NCI-H526 treated with DMSO at 0.1 percent for 48 hours (cell line): ENCODE results near the gene GLIPR1.
"Not testable (repeated sequence)": the region's sequence is repeated elsewhere in the genome, so short reads cannot be mapped to it uniquely, and the experiment has no call there.

ENCODE experiments used
- DNase-seq: peaks from one replicate; lab custom pipeline; 2025; lab: John Stamatoyannopoulos, UW

GLIPR1 gene

DNA sequence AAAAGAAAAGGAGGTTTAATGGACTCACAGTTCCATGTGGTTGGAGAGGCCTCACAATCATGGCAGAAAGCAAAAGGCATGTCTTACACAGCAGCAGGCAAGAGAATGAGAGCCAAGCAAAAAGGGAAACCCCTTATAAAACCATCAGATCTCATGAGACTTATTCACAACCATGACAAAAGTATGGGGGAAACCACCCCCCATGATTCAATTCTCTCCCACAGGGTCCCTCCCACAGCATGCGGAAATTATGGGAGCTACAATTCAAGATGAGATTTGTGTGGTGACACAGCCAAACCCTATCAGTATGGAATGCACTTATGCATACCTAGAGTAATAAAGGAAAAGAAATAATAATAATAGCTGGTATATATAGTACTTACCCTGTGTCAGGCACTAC lies 4.5 kb upstream of the GLIPR1 start:
- no peak for DNase-seq

DNA sequence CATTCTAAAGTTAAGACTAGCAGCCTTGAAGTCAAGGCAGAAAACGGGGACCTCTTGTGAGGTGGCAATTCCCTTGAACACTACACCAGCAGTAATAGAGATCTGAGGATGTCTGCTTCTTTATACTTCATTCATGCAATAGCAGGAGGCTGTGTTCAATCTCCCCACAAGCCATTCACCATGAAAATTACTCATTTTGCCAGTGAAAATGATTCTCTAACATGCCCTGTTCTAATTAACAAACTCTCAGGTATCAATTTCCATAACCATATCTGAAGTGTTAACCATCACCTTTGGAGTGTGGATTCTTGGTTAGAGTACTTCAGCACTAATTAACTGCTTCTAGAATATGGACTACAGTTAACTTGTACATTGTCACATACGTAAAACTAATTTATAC lies 3.4 kb upstream of the GLIPR1 start:
- no peak for DNase-seq

DNA sequence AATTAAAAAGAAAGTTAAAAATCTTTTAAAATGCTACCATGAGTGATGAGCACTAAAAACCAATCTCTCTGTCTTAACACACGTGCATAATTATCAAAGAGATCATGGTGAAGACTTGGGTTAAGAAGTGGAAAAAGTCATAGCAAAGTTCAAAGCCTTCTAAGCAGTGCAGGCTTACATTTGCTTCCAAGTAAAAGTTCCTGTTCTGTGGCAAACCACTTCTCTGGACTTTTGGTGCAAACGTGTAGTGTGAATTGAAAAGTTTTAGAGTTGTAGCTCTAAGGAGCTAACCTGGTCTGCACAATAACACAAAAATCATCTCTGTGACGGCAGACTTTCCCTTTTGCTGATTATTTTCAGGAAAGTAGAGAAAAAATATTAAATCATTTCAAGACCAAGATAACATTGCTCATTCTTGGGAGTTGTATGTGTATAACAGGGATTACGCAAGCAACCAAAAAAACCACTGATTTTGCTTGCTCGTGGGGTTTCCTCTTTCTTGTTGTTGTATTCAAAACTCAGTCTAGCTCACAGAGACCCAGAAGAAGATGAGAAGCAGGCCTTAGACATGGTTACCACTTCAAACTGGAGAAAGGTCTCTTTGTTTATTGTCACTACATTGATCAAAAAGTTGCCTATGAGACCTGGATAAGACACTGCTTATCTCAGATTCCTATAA lies 2.3 kb upstream of the GLIPR1 start:
- no peak for DNase-seq

DNA sequence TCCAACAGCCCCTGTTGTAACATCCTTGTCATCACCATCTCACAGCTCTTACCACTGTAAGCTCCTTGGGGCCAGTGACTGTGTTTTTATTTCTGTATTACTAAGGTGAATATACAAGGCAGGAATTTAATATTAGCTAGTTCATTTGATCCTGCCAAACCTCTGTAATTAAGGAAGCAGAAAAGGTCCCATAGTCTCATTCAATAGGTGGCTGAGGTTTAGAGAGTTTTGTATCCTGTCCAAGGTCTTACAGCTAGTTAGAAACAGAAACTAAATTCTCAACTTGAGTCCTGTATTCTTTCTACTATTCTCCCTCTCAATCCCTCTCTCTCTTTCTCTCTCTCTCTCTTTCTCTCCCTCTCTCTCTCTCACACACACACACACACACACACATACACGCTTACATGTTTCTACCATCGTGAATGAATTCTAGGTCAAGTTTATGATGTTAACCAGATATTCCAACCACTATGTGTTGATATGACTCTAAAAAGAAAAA lies 543 bp upstream of the GLIPR1 start:
- DNase-seq, result no peak

DNA sequence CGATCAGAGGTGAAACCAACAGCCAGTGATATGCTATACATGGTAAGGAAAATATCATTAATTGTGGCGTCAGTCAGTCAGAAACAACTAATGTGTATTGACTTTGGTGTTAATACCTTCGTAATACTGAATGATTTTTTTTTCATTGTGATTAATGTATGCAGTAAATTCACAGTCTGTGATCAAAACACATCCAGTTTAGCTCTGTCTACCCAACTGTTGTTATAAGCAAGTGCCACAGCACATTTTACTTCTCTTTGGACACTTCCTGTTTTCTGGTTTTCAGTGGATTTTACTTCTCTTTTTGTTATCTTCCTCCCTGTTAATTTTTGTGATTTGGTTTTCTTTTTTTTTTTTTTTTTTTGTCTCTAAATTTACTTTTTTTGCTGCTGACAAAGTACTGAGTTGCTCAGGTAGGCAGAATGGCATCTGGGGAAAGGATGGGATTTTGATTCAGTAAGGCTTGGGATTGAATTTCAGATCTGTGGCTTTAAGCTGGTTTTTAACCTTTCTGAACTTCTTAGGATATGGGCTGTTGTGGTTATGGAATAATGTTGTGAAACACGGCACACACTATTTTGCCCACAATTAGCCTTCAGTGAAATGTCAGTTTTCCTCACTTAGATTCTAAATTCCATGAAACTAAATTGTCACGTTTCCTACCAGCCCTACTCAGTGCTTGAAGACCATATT lies 604 bp downstream of the GLIPR1 start:
- DNase-seq, result no peak

DNA sequence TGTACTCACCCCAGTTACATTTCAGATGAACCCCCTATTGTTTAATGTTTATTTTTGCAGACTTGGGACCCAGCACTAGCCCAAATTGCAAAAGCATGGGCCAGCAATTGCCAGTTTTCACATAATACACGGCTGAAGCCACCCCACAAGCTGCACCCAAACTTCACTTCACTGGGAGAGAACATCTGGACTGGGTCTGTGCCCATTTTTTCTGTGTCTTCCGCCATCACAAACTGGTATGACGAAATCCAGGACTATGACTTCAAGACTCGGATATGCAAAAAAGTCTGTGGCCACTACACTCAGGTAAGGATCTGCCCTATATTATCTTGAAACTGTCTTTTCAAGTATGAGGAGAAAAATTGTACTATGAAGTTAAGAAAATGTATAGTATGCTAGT lies 1.2 kb downstream of the GLIPR1 start:
- no peak for DNase-seq

DNA sequence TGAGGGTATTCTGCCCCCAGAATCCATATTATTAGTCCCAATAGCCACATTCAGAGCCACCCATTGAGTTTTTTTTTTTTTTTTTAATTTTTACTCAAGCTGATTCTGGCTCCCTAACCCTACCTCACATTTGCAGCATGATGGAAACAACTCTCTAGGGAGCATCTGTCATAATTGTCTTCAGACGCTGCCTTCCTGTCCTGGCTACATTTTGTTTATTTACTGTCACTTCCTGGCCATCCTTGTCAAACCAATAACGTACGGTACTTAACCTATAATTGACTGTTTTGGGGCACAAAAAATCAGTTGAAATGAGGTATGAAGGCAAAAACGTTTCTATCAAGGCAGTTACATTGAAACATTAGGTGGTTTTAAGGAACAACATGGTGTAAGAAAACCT lies 2.1 kb downstream of the GLIPR1 start:
- DNase-seq, result no peak

DNA sequence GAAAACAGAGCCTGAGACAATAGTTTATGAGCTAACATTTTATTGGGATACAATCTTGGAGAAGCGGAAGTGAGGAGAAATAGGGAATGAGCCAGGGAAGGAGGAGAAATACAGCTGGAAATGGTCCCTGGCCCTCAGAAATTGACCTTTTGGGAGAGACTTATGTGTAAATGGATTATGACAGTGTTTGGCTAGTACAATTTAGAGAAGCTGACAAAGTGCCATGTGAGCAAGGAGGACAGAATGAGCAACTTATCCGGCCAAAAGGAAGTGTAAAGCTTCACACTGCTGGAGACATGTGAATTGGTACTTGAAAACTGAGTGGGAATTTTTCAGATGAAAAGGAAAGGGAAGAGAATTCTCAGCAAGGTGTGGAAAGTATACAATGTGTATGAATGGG lies 2.9 kb downstream of the GLIPR1 start:
- no peak for DNase-seq

DNA sequence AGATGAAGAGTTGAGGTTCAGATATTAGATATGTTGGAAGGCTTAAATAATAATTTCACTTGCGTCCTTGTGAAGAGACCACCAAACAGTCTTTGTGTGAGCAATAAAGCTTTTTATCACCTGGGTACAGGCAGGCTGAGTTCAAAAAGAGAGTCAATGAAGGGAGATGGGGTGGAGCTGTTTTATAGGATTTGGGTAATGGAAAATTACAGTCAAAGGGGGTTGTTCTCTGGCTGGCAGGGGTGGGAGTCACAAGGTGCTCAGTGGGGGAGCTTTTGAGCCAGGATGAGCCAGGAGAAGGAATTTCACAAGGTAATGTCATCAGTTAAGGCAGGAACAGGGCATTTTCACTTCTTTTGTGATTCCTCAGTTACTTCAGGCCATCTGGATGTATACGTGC lies 3.9 kb downstream of the GLIPR1 start:
- DNase-seq, result not testable (repeated sequence)

DNA sequence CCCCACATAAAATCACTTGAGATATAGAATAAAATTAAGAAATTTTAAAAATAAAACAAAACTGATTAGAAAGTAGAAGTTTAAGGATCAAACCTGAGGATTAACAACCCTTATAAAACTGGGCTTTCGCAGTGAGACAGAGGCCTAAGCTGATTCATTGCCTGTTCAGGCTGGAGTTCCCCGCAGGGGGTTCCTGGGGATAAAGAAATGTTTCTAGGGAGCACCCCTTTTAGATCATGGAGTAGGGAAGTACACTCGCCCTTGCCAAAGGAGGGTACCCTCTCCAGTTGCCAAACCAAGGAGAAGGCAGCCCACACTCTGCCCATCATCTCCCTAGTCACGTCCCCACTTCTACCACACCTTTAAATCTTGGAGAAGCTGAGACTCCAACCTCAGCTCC lies 6.8 kb downstream of the GLIPR1 start:
- DNase-seq, result no peak

DNA sequence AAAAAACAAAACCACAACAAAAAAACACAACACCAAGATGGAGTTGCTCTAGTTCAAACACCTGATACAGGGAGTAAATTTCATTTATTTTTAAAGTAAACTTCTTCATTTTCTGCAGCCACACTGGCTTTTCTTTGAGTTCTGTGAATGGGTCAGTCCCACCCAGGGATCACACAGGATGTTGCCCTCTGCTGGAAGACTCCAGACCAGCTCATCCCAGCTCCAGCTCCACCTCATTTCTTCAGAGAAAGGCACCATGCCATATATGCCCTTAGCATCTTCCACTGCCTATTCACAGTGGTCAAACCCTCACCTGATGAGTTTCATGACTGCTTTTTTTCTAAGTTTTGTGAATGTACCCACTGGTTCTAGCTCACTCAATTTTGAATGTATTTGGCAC lies 8.0 kb downstream of the GLIPR1 start:
- no peak for DNase-seq

DNA sequence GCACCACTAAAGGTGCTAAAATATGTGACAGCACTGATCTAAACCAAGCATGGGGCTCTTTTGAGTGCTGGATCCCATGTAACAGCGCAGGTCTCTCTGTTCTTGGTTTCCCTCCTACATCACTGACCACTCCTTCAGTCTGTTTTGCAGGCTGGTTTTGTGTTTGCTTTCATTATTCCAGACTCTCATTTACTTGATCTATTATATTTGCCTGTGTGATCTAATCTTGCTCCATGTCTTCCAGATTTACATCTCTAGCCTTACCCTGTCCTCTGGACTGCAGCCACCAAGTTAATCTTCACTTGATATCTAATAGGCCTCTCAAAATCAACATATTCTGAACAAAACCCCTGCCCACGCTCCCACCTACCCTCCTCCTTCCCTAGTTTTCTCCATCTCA lies 8.6 kb downstream of the GLIPR1 start:
- no peak for DNase-seq

DNA sequence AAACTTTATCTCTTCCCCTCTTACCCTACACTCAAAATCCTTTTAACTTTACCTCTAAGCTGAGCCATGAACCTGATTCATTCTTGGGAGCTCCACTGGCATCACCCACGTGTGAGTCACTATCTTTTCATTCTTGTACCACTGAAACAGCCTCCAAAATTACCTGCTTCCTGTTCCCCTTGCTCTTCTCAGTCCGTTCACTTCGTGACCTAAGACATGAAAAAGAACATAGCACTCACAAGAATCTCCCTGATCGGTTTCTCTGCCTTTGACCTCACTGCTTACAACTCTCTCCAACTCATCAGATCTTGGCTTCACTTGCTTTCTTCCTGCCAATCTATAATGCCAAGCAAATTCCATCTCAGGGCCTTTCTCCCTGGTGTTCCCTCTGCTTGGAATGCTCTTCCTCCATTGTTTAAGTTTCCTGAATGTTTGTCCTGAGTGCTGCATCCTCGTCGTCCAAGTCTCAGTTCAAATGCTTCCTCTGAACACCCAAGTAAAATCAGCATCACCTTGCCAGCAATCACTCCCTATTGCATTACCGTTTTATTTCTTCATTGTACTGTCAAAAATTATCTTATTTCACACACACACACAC lies 9.2 kb downstream of the GLIPR1 start:
- no peak for DNase-seq

DNA sequence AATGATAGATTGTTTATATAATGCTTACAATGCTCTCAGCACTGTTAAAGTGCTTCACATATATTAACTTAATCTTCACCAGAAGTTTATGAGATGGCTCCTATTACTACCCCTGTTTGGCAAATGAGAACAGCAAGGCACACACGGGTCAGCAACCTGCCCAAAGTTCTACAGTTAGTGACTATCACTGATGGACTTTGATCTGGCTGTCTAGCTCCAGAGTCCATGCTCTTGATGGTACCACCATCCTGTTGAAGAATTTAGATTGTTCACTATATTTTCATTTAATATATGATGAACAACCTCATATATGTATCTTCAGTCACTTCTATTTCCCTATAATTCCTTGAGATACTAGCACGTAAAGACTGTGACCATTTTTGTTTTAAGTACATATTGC lies 10.6 kb downstream of the GLIPR1 start:
- DNase-seq, result no peak

DNA sequence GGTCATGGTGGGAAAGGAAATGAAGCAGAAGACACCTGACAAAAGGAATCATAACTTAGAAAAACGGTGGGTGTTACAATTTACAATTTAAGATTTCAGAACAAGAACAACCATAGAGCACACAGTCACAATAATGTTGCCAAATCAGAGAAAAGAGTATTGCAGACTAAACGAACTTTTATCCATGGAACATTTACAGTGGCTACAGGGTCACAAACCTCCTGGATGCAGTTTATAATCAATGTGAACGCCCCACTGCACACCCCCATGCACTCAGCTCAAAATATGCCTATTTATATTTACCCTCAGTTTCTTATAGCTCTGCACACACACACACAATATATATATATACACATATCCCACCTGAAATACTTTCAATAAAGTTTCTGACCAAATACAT lies 22.9 kb downstream of the GLIPR1 start:
- no peak for DNase-seq

DNA sequence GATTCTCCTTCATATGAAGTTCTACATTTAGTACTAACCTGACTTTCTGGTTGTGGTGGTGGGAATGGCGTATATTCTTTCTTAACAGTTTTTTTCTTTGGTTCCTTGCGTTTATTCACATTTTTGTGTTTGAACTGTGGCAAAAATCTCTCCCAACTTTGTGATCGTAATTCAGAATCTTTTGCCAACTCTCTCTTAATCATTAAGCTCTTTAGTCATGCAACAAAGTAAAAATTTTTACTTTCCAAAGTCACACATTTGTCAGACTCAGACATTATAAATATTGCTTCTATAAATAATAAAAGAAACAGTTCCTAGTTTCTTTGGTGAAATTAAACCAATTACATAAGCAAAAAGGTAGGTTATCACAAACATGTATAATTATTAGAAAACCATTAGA lies 23.3 kb downstream of the GLIPR1 start:
- DNase-seq, result no peak

DNA sequence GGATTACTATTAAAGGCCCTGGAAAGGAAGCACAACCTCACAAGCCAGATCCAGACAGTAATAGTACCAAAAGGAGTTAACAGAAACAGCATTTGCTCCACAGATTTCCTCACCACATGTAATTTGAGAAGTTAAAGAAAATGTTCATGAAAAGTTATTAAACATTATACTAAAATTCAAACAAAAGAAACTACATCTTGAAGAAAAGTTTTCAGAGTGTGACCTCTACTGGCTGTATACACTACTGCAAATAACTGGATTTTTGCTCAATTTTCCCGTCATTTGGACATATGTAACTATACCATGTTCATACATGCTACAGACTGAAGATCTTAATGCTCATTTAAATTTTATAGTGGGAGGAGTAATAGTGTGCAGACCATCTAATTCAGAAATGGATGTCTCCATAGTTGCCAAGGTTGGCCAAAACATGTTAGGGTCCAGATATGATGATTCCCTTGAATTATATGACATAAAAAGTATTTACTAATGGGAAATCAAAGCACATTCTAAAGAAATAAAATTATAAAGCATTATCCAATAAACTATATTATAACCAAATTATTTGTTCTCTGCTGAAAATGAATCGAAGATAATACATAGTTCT lies 25.3 kb downstream of the GLIPR1 start:
- no peak for DNase-seq

DNA sequence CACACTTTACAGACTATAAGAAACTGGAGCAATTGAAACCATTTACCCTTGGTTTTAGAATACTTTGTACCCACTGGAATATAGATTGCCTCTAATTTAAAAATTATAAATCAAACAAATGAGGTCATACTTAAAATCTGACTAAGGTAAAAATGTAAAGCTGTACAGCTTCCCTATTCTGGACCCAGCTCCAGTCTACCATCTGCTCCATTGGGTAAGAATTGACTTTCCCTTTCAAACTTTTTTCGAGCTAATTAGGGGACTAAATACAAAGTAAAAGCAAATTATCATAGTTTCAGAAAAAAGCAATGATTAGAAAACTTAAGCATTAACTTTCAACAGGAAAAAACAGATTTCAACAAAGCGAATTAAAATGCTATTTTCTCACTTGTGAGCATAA lies 26.5 kb downstream of the GLIPR1 start:
- no peak for DNase-seq

DNA sequence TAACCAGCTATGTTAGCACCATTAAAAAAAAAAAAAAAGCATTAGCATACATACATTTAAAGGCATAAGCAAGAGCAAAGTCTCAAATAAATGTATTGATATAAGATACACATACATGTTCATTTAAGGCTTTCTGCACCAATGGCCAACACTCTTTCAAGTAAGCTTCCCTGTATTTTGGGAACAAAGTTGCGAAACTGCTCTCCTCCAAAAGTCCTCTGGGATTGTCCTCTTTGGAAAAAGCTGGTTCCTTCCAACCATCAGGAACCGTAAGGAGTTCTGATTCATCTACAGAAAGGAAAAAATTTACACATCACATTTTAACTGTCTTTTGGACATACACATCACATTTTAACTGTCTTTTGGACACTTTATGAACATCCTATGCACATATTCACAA lies 27.6 kb downstream of the GLIPR1 start:
- DNase-seq, result no peak

DNA sequence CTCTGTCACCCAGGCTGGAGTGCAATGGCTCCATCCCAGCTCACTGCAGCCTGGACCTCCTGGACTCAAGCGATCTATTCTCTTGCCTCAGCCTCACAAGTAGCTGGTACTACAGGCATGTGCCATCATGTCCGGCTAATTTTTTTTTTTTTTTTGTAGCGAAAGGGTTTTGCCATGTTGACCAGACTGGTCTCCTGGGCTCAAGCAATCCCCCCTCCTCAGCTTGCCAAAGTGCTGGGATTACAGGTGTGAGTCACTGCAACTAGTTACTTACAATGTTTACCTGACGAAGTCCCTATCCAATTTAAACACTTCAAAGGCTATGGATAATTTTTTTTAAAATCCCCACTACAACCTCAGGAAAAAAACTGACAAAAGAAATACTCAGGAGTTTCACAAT lies 29.1 kb downstream of the GLIPR1 start:
- DNase-seq, result no peak

DNA sequence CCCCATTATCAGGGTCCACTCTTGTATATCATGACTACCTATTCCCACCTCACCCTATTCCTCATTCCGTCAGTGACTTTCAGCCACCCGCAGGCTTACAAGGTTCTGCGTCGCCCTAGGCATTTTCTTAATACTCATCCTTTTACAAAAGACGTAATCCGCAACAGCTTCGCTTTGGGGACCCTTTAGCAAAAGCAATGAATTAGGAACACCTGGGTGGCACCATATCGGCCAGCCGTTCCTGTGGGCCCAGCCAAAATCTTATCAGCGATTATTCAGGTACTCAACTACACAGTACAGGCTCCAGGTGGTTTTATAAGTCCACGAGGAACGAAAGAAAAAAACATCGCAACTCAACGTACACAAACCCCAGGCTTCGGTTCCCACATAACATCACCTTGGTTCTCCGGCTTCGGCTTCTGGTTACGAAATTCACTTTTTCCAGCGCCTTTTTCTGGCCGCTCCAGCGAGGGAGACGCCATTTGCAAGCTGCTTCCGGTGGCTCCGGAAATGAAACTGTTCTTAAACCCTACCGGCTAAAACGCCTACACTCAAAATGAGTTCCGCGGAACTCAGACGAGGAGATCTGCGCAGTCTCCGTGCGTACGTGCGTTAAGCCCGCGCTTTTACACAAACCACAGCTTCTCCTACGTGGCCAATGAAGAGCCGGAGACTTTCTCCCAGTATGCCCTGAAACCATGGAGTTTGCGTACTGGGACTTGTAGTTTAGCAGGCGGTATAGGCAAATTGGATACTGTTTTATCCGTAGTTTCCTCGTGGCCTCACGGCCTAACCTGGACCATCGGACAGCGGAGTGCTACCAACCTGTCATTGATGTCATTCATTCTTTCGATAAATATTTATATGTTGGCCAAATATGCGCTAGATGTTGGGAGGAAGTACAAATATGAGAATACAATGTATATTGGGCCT lies 30.8 kb downstream of the GLIPR1 start, which contains the start of gene KRR1:
KRR1 (minus strand) TSS at position 494 of the 933 bp plus-strand sequence; CDS start at position 482, 12 bp downstream.
- peak; percentile 95 for DNase-seq

DNA sequence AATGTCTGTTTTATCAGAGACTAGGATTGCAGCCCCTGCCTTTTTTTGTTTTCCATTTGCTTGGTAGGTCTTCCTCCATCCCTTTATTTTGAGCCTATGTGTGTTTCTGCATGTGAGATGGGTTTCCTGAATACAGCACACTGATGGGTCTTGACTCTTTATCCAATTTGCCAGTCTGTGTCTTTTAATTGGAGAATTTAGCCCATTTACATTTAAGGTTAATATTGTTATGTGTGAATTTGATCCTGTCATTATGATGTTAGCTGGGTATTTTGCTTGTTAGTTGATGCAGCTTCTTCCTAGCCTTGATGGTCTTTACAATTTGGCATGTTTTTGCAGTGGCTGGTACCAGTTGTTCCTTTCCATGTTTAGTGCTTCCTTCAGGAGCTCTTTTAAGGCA lies 40.7 kb downstream of the GLIPR1 start:
- not testable (repeated sequence) for DNase-seq
